Keratinocyte (primary cell): ENCODE measurements around the gene VIPR2. TPM values are rescaled to one million over a fixed set of nuclear protein-coding genes. Genes with fewer than 3 reads are reported as not detected.

Experiments
- DNase-seq: peaks from one replicate; pipeline ENCODE4 v3.0.0-alpha.2; 2011; ENCODE audit warnings: low read depth, missing footprints, low spot score
- FAIRE-seq: peaks from 2 replicates; lab custom pipeline; 2011; peaks lifted over from hg19 to GRCh38; lab: Jason Lieb, UNC
- H2AFZ ChIP-seq: 2 replicates; pipeline ENCODE4 v1.6.0; 2012; ENCODE audit warnings: low read length, control low read depth, inconsistent platforms; ENCODE audit not compliant: control insufficient read depth
- H3K27ac ChIP-seq: 2 replicates; pipeline ENCODE4 v1.5.1; 2011; ENCODE audit warnings: low read length; ENCODE audit not compliant: control insufficient read depth, insufficient read depth
- H3K27me3 ChIP-seq: 3 replicates; pipeline ENCODE4 v1.6.0; 2011; ENCODE audit warnings: low read length; ENCODE audit not compliant: control insufficient read depth, insufficient read depth; ENCODE audit errors: extremely low read depth
- H3K36me3 ChIP-seq, 2 experiments: 2 replicates in 1 of 2; 3 replicates in 1 of 2; pipeline ENCODE4 v1.5.1; 2011; ENCODE audit warnings: low read length in 2 of 2, mild to moderate bottlenecking in 1 of 2; ENCODE audit not compliant: control insufficient read depth in 2 of 2, insufficient read depth in 2 of 2; ENCODE audit errors: extremely low read depth in 1 of 2
- H3K4me1 ChIP-seq: 3 replicates; pipeline ENCODE4 v1.5.1; 2011; ENCODE audit warnings: low read length; ENCODE audit not compliant: control insufficient read depth, insufficient read depth; ENCODE audit errors: extremely low read depth
- H3K4me2 ChIP-seq: 3 replicates; pipeline ENCODE4 v1.6.0; 2011; ENCODE audit warnings: low read depth, low read length; ENCODE audit not compliant: control insufficient read depth, insufficient read depth; ENCODE audit errors: extremely low read depth
- H3K4me3 ChIP-seq, 3 experiments: fragments of 200-600 bp in 1 of 3; sonication (generic) in 1 of 3; 2 replicates in 2 of 3; 3 replicates in 1 of 3; pipeline ENCODE4 v1.5.1; 2011 to 2016; ENCODE audit warnings: low read length in 3 of 3, mild to moderate bottlenecking in 3 of 3, control low read depth in 2 of 3, inconsistent platforms in 1 of 3, low read depth in 1 of 3, mixed read lengths in 1 of 3, mixed run types in 1 of 3, moderate library complexity in 1 of 3; ENCODE audit not compliant: control insufficient read depth in 2 of 3, insufficient read depth in 2 of 3; ENCODE audit errors: extremely low read depth in 1 of 3
- H3K79me2 ChIP-seq: 2 replicates; pipeline ENCODE4 v1.6.0; 2012; ENCODE audit warnings: low read length; ENCODE audit not compliant: control insufficient read depth, insufficient read depth
- H3K9ac ChIP-seq: 3 replicates; pipeline ENCODE4 v1.6.0; 2011; ENCODE audit warnings: low read length; ENCODE audit not compliant: control insufficient read depth, insufficient read depth; ENCODE audit errors: extremely low read depth
- H3K9me1 ChIP-seq: 3 replicates; pipeline ENCODE4 v1.6.0; 2011; ENCODE audit warnings: low read length; ENCODE audit not compliant: control insufficient read depth, insufficient read depth; ENCODE audit errors: extremely low read depth
- H3K9me3 ChIP-seq: 2 replicates; pipeline ENCODE4 v1.5.1; 2012; ENCODE audit warnings: low read depth, low read length; ENCODE audit not compliant: control insufficient read depth
- H4K20me1 ChIP-seq: 3 replicates; pipeline ENCODE4 v1.6.0; 2011; ENCODE audit warnings: low read length; ENCODE audit not compliant: control insufficient read depth, insufficient read depth; ENCODE audit errors: extremely low read depth
- CTCF ChIP-seq, 3 experiments: IDR thresholded peaks in 1 of 3; conservative IDR thresholded peaks in 1 of 3; optimal IDR thresholded peaks in 1 of 3; 2 replicates in 2 of 3; 3 replicates in 1 of 3; pipeline versions ENCODE3 to v1.5.1; 2011; ENCODE audit warnings: low read length in 3 of 3, mild to moderate bottlenecking in 3 of 3, moderate library complexity in 2 of 3, control low read depth in 1 of 3, inconsistent platforms in 1 of 3; ENCODE audit not compliant: insufficient read depth in 2 of 3; ENCODE audit errors: extremely low read depth in 1 of 3
- EZH2 ChIP-seq: IDR thresholded peaks from one replicate; pipeline ENCODE4 v1.6.1; 2012; ENCODE audit warnings: inconsistent platforms, mild to moderate bottlenecking, low read length, moderate library complexity
- dilution Hi-C: fragments of 300-500 bp; cut with MboI; formaldehyde crosslinking; loops from one replicate; pipeline ENCODE4 v1.7.0; 2020; ENCODE audit warnings: low sequenced_read_pairs; ENCODE audit not compliant: extremely low pct_ligation_motif_present
- polyA plus RNA-seq, 5 experiments: library from polyadenylated mRNA; depleted of rRNA in 3 of 5; stranded (reverse) in 3 of 5; stranded (forward) in 1 of 5; unstranded in 1 of 5; fragments of >200 nt; gene quantifications; 1 replicate in 1 of 5; 2 replicates in 3 of 5; 3 replicates in 1 of 5; pipeline versions ENCODE4 v1.2.1 to v1.2.3, GENCODE V29; 2011 to 2012; ENCODE audit warnings: missing spikeins in 2 of 5, low read depth in 1 of 5, low replicate concordance in 1 of 5

The VIPR2 gene
- polyA plus RNA-seq, 1 donor (not counting 4 experiments of a cell fraction or from before 2014, with no cell fraction given), result not detected

GRCh38 chr7:159049266-159050025 is 95.2 kb downstream of the VIPR2 start:
- Histone ChIP-seq H3K9me1 (no peaks in the 10 kb centered on the region), H3K9ac (no peak overlapping the region), H3K79me2 (no peaks in the 10 kb centered on the region), H3K4me2 (no peak overlapping the region), H3K4me1 (no peaks in the 10 kb centered on the region), H3K27me3 (no peaks in the 10 kb centered on the region), H3K4me3 (no peak overlapping the region), H3K9me3 (no peaks in the 10 kb centered on the region), H2AFZ (no peak overlapping the region), H3K36me3 (no peaks in the 10 kb centered on the region), H3K27ac (no peak overlapping the region), H4K20me1 (no peaks in the 10 kb centered on the region)
- DNase-seq (no peak), FAIRE-seq (no peak)
- dilution Hi-C loops, result no loop called here
- TF ChIP-seq CTCF (optimal IDR thresholded peaks at IDR 0.05 in 1 of 3, IDR thresholded peaks at IDR 0.05 in 1 of 3, conservative IDR thresholded peaks at IDR 0.05 in 1 of 3; ENCODE audit: extremely low read depth in 1 of 3, insufficient read depth in 2 of 3, low read length in 3 of 3), result no peak
- no peak for TF ChIP-seq EZH2

- dilution Hi-C loops, result no loop called here
- DNase-seq (no peak), FAIRE-seq (no peak)
- Histone ChIP-seq H4K20me1 (no peaks in the 10 kb centered on the region), H3K9me3 (no peaks in the 10 kb centered on the region), H3K9ac (no peak overlapping the region), H3K4me3 (no peak overlapping the region), H3K4me1 (no peaks in the 10 kb centered on the region), H2AFZ (no peak overlapping the region), H3K9me1 (no peaks in the 10 kb centered on the region), H3K79me2 (no peaks in the 10 kb centered on the region), H3K27me3 (no peaks in the 10 kb centered on the region), H3K4me2 (no peak overlapping the region), H3K36me3 (no peaks in the 10 kb centered on the region), H3K27ac (no peak overlapping the region)
- TF ChIP-seq CTCF (optimal IDR thresholded peaks at IDR 0.05 in 1 of 3, IDR thresholded peaks at IDR 0.05 in 1 of 3, conservative IDR thresholded peaks at IDR 0.05 in 1 of 3; ENCODE audit: extremely low read depth in 1 of 3, insufficient read depth in 2 of 3, low read length in 3 of 3) (no peak), EZH2 (no peak)
Measured at GRCh38 chr7:159048656-159049055, 96.0 kb downstream of the VIPR2 start.
